ENCODE measurements around the gene PERM1.

- TF ChIP-seq EZH2 (IDR thresholded peaks at IDR 0.05; ENCODE audit: insufficient read depth, poor library complexity, severe bottlenecking) (no peak), EZH2phosphoT487 (IDR thresholded peaks at IDR 0.05; ENCODE audit: insufficient read depth, low read depth) (no peak)
Observed at GRCh38 chr1:975896-976683, 5.8 kb downstream of the PERM1 start.

All from GM23248 (cell line).